PFSK-1 (cell line): Measurements from ENCODE around the gene RDH5.

Source experiments
- POLR2AphosphoS5 ChIP-seq: IDR thresholded peaks from 2 replicates; pipeline ENCODE4 v1.6.1; 2012; ENCODE audit warnings: low read depth, mild to moderate bottlenecking, control low read depth, low read length, moderate library complexity
- SIN3A ChIP-seq: IDR thresholded peaks from 2 replicates; pipeline ENCODE4 v1.6.1; 2012; ENCODE audit warnings: mild to moderate bottlenecking, low read length, moderate library complexity, borderline replicate concordance; ENCODE audit not compliant: insufficient read depth
- TAF1 ChIP-seq: IDR thresholded peaks from 2 replicates; pipeline ENCODE4 v1.6.1; 2012; ENCODE audit warnings: low read length, control low read depth, borderline replicate concordance; ENCODE audit not compliant: insufficient read depth
- TF ChIP-seq, protein P1 (sequence below), 2 experiments: IDR thresholded peaks; 2 replicates each; pipeline versions ENCODE4 v1.6.1 to v1.8.0; 2011 to 2012; ENCODE audit warnings: low read depth in 2 of 2, low read length in 2 of 2, control low read depth in 1 of 2, inconsistent platforms in 1 of 2, mild to moderate bottlenecking in 1 of 2, moderate library complexity in 1 of 2; ENCODE audit not compliant: insufficient read depth in 1 of 2

DNA sequence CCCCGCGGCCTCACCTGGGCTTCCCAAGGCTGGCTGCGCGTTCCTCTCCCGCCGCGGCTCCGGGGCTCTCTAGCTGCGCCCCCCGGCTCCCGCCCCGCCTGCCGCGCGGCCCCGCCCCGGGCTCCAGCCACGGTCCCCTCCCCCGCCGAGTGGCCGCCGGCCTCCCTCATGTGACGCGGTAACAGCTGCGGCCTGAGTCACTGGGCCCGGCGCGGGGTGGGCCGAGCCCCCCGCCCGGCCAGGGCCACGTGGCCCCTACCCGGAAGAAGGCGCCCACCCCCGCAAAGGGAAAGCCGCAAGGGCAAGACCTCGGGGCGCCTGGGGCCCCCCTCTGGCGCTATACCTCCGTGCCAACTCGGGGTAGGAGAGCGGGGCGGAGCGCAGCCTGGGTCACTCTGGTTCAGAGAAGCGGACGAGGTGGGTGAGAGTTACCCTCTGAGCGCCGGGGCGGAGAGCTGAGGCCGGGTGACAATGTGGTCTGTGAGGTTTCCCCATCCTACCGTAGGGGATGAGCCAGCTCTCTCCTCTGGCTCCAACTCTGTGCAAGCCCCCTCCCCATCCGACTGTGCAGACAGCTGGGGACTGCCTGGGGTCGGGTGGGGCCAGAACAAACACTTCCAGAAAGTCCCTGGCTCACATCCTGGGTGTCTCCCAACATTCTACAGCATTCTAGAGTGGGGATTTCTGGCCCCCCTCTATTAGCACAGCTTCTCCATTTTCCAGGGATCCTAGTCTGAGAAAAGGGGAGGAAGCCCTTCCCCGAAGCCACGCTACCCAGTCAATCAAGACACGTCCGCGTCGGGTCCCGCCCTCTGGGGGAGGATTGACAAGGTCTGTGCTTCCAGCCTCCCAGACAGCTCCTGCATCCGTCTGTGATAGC is 9.0 kb downstream of the RDH5 start, which contains the start of gene CD63:
- TF ChIP-seq SIN3A, result peak; percentile 86; the same call in 1 of the 2 replicates
- TF ChIP-seq, protein P1, sequence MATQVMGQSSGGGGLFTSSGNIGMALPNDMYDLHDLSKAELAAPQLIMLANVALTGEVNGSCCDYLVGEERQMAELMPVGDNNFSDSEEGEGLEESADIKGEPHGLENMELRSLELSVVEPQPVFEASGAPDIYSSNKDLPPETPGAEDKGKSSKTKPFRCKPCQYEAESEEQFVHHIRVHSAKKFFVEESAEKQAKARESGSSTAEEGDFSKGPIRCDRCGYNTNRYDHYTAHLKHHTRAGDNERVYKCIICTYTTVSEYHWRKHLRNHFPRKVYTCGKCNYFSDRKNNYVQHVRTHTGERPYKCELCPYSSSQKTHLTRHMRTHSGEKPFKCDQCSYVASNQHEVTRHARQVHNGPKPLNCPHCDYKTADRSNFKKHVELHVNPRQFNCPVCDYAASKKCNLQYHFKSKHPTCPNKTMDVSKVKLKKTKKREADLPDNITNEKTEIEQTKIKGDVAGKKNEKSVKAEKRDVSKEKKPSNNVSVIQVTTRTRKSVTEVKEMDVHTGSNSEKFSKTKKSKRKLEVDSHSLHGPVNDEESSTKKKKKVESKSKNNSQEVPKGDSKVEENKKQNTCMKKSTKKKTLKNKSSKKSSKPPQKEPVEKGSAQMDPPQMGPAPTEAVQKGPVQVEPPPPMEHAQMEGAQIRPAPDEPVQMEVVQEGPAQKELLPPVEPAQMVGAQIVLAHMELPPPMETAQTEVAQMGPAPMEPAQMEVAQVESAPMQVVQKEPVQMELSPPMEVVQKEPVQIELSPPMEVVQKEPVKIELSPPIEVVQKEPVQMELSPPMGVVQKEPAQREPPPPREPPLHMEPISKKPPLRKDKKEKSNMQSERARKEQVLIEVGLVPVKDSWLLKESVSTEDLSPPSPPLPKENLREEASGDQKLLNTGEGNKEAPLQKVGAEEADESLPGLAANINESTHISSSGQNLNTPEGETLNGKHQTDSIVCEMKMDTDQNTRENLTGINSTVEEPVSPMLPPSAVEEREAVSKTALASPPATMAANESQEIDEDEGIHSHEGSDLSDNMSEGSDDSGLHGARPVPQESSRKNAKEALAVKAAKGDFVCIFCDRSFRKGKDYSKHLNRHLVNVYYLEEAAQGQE (IDR thresholded peaks at IDR 0.05; ENCODE audit: insufficient read depth in 1 of 2, low read depth in 2 of 2, low read length in 2 of 2), result no peak; a peak in 1 of 4 replicates
- TF ChIP-seq TAF1, result no peak
- TF ChIP-seq POLR2AphosphoS5, result peak; percentile 62
